H54 (cell line): ENCODE measurements around the gene SAA4.

Experiments
- DNase-seq: peaks from one replicate; pipeline ENCODE4 v3.0.0; 2011; ENCODE audit warnings: low spot score, mixed read lengths; ENCODE audit not compliant: insufficient read length
- FAIRE-seq: peaks from 3 replicates; lab custom pipeline; 2011; peaks lifted over from hg19 to GRCh38; lab: Jason Lieb, UNC
- POLR2A ChIP-seq: IDR thresholded peaks from 2 replicates; pipeline ENCODE4 v1.6.1; 2011; ENCODE audit warnings: low read depth, mild to moderate bottlenecking, low read length

Gene SAA4

DNA sequence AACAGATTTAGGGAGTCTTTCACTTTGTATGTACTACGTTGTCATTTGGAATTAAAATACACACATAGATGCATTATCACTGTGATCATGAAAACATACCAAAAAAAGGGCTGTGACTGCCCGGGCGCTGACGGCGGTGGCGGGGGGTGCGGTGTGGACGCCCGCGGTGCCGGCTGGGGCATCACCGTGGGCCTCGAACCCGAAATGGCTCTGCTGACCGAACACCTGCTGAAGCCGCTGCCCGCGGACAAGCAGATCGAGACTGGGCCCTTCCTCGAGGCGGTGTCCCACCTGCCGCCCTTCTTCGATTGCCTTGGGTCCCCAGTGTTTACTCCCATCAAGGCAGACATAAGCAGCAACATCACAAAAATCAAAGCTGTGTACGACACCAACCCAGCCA, 47.8 kb downstream of the SAA4 start:
- TF ChIP-seq POLR2A = no peak
- no peak for DNase-seq
- FAIRE-seq = no peak
